NOMO-1 treated with dmso at 0.1 percent for 144 hours (cell line): ENCODE measurements around the gene CEP85L.
"Not testable (repeated sequence)": the region's sequence is repeated elsewhere in the genome, so short reads cannot be mapped to it uniquely, and the experiment has no call there.

Experiments
- DNase-seq: peaks from one replicate; lab custom pipeline; 2025; ENCODE audit not compliant: unreplicated experiment; lab: John Stamatoyannopoulos, UW

Gene CEP85L

GRCh38 chr6:118434147-118434546 is 217.2 kb downstream of the CEP85L start:
- DNase-seq = not testable (repeated sequence)

- DNase-seq = not testable (repeated sequence)
These were observed 230.1 kb downstream of the CEP85L start for GRCh38 chr6:118421312-118421711.

GRCh38 chr6:118419448-118420394 is 231.7 kb downstream of the CEP85L start:
- no peak for DNase-seq
